Measurements from ENCODE around the gene WIF1.

Gene WIF1

DNA sequence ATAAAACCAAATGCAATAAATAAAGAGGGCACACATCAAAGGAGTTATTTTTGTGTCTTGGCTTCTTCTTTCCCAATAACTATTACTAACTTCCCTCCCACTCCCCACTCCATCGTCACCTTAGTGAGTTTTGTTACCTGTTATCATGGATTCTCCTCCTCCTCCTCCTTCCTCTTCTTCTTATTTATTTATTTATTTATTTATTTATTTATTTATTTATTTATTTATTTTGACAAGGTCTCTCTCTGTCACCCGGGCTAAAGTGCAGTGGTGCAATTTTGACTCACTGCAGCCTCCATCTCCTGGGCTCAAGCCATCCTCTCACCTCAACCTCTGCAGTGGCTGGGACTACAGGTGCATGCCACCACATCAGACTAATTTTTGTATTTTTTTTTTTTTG lies 26.4 kb downstream of the WIF1 start (continued):
- TF ChIP-seq ZNF2 (tag by site-specific recombination; IDR thresholded peaks at IDR 0.05) = no peak
- TF ChIP-seq, protein P1, sequence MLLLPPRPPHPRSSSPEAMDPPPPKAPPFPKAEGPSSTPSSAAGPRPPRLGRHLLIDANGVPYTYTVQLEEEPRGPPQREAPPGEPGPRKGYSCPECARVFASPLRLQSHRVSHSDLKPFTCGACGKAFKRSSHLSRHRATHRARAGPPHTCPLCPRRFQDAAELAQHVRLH (tag by site-specific recombination; IDR thresholded peaks at IDR 0.05) = no peak
- TF ChIP-seq, protein P2, sequence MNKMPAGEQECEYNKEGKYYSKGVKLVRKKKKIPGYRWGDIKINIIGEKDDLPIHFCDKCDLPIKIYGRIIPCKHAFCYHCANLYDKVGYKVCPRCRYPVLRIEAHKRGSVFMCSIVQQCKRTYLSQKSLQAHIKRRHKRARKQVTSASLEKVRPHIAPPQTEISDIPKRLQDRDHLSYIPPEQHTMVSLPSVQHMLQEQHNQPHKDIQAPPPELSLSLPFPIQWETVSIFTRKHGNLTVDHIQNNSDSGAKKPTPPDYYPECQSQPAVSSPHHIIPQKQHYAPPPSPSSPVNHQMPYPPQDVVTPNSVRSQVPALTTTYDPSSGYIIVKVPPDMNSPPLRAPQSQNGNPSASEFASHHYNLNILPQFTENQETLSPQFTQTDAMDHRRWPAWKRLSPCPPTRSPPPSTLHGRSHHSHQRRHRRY (tag by site-specific recombination; IDR thresholded peaks at IDR 0.05) = no peak
- no peak for TF ChIP-seq GLI2 (tag by site-specific recombination; IDR thresholded peaks at IDR 0.05; ENCODE audit: borderline replicate concordance, low read depth)
- no peak for TF ChIP-seq GLI4 (tag by site-specific recombination; IDR thresholded peaks at IDR 0.05)
- TF ChIP-seq KLF16 (tag by site-specific recombination; IDR thresholded peaks at IDR 0.05) = no peak
- TF ChIP-seq, protein P3, sequence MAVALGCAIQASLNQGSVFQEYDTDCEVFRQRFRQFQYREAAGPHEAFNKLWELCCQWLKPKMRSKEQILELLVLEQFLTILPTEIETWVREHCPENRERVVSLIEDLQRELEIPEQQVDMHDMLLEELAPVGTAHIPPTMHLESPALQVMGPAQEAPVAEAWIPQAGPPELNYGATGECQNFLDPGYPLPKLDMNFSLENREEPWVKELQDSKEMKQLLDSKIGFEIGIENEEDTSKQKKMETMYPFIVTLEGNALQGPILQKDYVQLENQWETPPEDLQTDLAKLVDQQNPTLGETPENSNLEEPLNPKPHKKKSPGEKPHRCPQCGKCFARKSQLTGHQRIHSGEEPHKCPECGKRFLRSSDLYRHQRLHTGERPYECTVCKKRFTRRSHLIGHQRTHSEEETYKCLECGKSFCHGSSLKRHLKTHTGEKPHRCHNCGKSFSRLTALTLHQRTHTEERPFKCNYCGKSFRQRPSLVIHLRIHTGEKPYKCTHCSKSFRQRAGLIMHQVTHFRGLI (tag by site-specific recombination; IDR thresholded peaks at IDR 0.05) = no peak
- TF ChIP-seq ZNF221 (tag by site-specific recombination; IDR thresholded peaks at IDR 0.05; ENCODE audit: borderline replicate concordance) = no peak
- TF ChIP-seq, protein P4, sequence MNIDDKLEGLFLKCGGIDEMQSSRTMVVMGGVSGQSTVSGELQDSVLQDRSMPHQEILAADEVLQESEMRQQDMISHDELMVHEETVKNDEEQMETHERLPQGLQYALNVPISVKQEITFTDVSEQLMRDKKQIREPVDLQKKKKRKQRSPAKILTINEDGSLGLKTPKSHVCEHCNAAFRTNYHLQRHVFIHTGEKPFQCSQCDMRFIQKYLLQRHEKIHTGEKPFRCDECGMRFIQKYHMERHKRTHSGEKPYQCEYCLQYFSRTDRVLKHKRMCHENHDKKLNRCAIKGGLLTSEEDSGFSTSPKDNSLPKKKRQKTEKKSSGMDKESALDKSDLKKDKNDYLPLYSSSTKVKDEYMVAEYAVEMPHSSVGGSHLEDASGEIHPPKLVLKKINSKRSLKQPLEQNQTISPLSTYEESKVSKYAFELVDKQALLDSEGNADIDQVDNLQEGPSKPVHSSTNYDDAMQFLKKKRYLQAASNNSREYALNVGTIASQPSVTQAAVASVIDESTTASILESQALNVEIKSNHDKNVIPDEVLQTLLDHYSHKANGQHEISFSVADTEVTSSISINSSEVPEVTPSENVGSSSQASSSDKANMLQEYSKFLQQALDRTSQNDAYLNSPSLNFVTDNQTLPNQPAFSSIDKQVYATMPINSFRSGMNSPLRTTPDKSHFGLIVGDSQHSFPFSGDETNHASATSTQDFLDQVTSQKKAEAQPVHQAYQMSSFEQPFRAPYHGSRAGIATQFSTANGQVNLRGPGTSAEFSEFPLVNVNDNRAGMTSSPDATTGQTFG (tag by site-specific recombination; IDR thresholded peaks at IDR 0.05; ENCODE audit: borderline replicate concordance) = no peak
- no peak for TF ChIP-seq KLF7 (tag by site-specific recombination; IDR thresholded peaks at IDR 0.05; ENCODE audit: borderline replicate concordance)
- TF ChIP-seq ZNF768 (tag by site-specific recombination; IDR thresholded peaks at IDR 0.05) = no peak
- TF ChIP-seq, protein P5, sequence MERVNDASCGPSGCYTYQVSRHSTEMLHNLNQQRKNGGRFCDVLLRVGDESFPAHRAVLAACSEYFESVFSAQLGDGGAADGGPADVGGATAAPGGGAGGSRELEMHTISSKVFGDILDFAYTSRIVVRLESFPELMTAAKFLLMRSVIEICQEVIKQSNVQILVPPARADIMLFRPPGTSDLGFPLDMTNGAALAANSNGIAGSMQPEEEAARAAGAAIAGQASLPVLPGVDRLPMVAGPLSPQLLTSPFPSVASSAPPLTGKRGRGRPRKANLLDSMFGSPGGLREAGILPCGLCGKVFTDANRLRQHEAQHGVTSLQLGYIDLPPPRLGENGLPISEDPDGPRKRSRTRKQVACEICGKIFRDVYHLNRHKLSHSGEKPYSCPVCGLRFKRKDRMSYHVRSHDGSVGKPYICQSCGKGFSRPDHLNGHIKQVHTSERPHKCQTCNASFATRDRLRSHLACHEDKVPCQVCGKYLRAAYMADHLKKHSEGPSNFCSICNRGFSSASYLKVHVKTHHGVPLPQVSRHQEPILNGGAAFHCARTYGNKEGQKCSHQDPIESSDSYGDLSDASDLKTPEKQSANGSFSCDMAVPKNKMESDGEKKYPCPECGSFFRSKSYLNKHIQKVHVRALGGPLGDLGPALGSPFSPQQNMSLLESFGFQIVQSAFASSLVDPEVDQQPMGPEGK (tag by site-specific recombination; IDR thresholded peaks at IDR 0.05) = no peak
- no peak for TF ChIP-seq ZFP37 (tag by site-specific recombination; IDR thresholded peaks at IDR 0.05)
- TF ChIP-seq, protein P6, sequence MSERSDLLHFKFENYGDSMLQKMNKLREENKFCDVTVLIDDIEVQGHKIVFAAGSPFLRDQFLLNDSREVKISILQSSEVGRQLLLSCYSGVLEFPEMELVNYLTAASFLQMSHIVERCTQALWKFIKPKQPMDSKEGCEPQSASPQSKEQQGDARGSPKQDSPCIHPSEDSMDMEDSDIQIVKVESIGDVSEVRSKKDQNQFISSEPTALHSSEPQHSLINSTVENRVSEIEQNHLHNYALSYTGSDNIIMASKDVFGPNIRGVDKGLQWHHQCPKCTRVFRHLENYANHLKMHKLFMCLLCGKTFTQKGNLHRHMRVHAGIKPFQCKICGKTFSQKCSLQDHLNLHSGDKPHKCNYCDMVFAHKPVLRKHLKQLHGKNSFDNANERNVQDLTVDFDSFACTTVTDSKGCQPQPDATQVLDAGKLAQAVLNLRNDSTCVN (tag by site-specific recombination; optimal IDR thresholded peaks at IDR 0.05) = no peak
- no peak for TF ChIP-seq ZNF610 (tag by site-specific recombination; IDR thresholded peaks at IDR 0.05; ENCODE audit: borderline replicate concordance)
- no peak for TF ChIP-seq ZBTB1 (tag by site-specific recombination; IDR thresholded peaks at IDR 0.05)
- no peak for TF ChIP-seq KLF8 (tag by site-specific recombination; IDR thresholded peaks at IDR 0.05)
- no peak for TF ChIP-seq ZNF350 (tag by site-specific recombination; IDR thresholded peaks at IDR 0.05)
- no peak for TF ChIP-seq MEIS1 (CRISPR knock-in tag; IDR thresholded peaks at IDR 0.05; ENCODE audit: borderline replicate concordance)
- TF ChIP-seq ZNF266 (tag by site-specific recombination; IDR thresholded peaks at IDR 0.05; ENCODE audit: low read depth) = peak; percentile 68
- TF ChIP-seq, protein P7, sequence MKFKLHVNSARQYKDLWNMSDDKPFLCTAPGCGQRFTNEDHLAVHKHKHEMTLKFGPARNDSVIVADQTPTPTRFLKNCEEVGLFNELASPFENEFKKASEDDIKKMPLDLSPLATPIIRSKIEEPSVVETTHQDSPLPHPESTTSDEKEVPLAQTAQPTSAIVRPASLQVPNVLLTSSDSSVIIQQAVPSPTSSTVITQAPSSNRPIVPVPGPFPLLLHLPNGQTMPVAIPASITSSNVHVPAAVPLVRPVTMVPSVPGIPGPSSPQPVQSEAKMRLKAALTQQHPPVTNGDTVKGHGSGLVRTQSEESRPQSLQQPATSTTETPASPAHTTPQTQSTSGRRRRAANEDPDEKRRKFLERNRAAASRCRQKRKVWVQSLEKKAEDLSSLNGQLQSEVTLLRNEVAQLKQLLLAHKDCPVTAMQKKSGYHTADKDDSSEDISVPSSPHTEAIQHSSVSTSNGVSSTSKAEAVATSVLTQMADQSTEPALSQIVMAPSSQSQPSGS (tag by site-specific recombination; IDR thresholded peaks at IDR 0.05; ENCODE audit: low read depth) = no peak
- TF ChIP-seq, protein P8, sequence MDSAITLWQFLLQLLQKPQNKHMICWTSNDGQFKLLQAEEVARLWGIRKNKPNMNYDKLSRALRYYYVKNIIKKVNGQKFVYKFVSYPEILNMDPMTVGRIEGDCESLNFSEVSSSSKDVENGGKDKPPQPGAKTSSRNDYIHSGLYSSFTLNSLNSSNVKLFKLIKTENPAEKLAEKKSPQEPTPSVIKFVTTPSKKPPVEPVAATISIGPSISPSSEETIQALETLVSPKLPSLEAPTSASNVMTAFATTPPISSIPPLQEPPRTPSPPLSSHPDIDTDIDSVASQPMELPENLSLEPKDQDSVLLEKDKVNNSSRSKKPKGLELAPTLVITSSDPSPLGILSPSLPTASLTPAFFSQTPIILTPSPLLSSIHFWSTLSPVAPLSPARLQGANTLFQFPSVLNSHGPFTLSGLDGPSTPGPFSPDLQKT (IDR thresholded peaks at IDR 0.05; ENCODE audit: borderline replicate concordance, low read depth, low read length) = no peak
- TF ChIP-seq, protein P9, sequence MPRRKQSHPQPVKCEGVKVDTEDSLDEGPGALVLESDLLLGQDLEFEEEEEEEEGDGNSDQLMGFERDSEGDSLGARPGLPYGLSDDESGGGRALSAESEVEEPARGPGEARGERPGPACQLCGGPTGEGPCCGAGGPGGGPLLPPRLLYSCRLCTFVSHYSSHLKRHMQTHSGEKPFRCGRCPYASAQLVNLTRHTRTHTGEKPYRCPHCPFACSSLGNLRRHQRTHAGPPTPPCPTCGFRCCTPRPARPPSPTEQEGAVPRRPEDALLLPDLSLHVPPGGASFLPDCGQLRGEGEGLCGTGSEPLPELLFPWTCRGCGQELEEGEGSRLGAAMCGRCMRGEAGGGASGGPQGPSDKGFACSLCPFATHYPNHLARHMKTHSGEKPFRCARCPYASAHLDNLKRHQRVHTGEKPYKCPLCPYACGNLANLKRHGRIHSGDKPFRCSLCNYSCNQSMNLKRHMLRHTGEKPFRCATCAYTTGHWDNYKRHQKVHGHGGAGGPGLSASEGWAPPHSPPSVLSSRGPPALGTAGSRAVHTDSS (tag by site-specific recombination; IDR thresholded peaks at IDR 0.05) = no peak
- no peak for TF ChIP-seq ZNF214 (tag by site-specific recombination; IDR thresholded peaks at IDR 0.05; ENCODE audit: borderline replicate concordance)
- no peak for TF ChIP-seq OVOL3 (tag by site-specific recombination; IDR thresholded peaks at IDR 0.05)
- peak; percentile 92 for TF ChIP-seq ZNF394 (tag by site-specific recombination; IDR thresholded peaks at IDR 0.05; ENCODE audit: borderline replicate concordance)

Data from HEK293 (cell line).